Hypothalamus (tissue), 51 donors: ENCODE data around the gene P2RY14.
"Not testable (repeated sequence)": the region's sequence is repeated elsewhere in the genome, so short reads cannot be mapped to it uniquely, and the experiment has no call there.

Experiments used
- DNase-seq, 51 donors: peaks; one replicate each; lab custom pipeline; 2025; lab: John Stamatoyannopoulos, UW

P2RY14 gene

DNA sequence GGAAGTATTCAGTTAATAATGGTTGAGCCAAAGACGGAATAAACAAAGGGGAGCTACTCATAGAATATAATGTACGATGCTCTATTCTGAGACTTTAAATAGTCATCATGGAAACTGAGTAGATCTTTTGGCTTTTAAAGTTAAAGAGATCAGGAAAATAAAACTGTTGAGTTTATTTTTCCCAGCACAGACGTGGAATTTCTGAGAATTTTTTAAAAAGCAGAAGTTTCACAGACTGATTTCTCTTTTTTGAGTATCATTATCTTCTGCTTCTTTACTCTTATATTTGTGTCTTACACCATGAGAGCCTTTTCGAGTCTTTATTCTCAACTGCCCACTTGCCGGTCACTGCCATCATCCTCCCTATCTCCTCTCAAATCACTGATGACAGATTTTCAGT lies 13.2 kb downstream of the P2RY14 start:
- no peak for DNase-seq

DNA sequence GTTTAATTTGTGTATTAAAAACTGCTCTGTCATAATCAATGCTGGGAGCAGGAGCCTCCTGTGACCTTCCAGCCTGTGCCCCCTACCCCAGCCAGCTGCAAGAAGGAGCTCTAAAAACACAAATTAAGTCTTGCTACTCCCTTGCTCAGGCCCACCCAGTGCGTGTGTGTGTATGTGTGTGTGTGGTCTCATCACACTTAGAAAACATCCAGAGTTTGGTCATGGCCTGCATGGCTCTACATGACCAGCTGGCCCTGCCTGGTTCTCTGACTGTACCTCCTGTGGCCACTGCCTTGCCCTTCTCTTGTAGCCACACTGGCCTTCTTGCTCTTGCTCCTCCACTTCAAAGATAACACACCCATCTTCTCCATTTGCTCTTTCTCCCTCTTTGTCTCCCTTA lies 13.7 kb downstream of the P2RY14 start:
- DNase-seq: no peak

DNA sequence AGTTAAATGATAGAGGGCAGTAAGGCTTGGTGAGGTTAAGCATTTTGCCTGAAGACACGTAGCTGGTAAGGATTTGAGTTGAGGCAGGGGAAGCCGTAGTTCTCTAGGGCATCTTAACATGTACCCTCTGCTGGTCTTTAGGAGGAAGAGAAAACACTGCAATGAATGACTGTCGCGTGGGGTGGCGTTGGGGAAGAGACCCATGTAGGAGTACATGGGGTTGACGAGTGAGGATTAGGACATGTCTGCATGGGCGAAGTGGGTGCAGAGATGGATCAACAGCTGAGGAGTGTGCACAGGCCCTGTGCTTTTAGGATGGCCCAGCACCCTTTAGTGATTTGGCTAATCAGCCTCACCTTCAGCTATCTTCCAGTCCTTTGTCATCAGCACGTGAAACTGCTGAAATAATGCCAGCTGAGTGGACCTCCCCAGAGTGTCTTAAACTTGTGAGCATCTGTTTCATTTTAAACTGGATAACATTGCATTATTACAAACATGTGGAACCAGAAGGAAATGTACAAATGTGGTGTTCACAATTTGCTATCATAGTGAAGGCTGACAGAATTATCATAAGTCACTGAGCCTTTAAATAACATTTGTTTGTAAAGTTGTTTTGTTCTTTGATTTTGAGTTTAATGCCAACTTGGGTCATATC lies 15.3 kb downstream of the P2RY14 start:
- DNase-seq: no peak

DNA sequence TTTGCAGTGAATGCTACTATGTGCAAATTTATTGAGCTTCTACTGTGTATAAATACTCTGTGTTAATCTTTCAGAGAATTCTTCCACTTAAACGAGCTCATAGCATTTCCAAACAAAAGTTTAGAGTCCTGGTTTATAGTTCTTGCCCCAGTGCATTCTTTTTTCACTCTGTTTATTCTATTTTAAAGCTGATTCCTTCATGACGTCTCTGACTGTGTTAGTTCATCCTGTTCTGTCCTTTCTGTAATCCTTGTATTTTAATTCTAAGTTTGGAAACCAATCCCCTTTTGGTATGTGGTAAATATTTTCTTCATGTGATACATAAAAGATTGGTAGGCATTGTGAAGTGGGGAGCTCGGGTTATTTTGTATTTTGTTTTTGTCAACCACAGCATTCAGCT lies 18.7 kb downstream of the P2RY14 start:
- no peak for DNase-seq

DNA sequence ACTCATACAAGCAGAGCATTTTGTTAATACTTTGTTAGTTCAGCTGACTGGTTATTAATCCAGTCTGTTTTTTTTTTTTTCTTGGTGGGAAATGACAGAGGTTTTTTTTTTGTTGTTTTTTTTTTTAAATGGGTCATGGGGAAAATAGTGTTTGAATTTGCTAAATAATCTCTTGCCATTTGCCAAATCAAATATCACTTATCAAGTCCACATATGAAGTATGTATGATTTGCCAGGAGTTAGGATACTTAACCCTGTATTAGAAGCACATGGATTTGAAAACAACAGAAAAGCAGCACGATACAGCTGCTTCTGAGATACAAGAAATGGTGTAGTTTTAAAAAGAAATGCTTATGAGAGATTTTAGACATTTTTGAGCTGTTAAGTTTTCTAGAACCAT lies 21.6 kb downstream of the P2RY14 start:
- no peak for DNase-seq

DNA sequence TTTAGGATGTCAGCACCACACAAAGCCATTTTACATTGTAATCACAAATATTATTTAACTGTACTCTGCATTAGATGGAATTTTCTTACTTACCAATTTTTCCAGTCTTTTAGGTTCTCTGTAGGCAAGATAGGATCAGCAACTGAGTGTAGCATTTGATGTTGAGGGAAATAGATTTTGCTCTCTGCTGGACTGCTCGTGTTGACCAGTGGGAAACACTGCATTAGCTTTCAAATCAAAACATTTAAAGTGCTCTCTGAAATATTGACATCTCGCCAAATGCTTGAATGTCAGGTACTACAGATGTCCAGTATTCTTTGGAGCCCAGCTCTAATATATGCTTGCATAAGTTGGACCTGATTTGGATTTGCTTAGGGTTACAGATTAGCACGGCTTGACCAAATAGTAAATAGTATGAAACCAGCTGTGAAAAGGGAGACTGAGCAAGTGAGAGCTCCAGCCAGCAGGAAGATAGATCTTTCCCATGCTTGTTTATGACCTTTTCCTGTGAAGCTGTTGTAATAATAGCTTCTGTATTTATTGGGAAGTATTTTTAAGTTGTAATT lies 29.5 kb downstream of the P2RY14 start:
- no peak for DNase-seq

DNA sequence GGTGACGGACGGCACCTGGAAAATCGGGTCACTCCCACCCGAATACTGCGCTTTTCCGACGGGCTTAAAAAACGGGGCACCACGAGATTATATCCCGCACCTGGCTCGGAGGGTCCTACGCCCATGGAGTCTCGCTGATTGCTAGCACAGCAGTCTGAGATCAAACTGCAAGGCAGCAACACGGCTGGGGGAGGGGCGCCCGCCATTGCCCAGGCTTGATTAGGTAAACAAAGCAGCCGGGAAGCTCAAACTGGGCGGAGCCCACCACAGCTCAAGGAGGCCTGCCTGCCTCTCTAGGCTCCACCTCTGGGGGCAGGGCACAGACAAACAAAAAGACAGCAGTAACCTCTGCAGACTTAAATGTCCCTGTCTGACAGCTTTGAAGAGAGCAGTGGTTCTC lies 36.3 kb downstream of the P2RY14 start:
- not testable (repeated sequence) for DNase-seq

DNA sequence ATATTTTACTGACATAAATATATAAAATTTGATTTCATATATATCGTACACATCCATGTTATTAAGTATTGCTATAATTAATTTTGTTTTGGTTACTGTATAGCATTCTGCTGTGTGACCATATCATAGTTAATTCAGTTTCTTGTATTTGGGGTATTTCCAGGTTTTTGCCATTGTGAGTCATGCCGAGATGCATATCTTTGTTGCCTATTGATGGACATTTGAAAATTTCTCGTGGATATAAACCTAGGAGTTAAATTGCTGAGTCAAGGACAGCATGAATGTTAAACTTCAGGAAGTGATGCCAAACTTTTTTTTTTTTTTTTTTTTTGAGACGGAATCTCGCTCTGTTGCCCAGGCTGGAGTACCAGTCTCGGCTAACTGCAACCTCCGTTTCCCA lies 41.6 kb downstream of the P2RY14 start:
- DNase-seq: no peak

DNA sequence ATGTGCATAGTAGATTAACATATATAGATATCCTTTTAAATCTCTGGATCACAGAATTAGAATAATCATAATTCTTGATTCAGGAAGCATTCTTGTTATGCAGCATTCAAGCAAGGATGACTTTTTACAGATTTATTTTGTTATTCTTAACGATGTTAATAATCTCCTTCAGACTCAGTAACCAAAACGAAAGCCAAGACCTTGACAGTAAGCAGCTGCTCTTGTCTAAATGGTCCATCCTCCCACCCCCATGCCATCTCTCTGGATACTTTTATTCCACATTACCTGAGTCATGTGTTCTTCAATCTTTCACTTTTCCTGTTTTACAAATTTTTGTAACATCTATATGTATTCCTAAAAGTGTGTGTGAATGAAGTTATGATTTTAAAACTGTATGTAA lies 42.0 kb downstream of the P2RY14 start:
- DNase-seq: no peak

DNA sequence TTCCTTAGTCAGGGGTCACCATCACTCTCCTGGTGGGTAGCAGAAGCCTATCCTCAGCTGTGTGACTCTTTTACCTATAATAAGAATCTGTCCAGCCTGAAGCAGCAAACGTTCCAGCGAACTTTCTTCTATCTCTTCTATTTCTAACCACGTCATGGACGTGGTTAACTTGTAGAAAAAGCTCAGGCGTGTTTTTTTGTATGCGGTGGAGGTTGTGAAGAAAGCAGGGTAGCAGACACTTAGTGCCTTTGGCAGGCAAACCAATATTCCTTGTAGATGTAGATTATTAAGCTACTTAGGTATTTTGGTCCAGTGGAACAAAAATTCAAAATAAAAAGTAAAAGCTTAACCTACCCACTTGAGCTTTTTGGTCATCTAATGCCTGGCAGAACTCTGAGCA lies 43.5 kb downstream of the P2RY14 start:
- no peak for DNase-seq

DNA sequence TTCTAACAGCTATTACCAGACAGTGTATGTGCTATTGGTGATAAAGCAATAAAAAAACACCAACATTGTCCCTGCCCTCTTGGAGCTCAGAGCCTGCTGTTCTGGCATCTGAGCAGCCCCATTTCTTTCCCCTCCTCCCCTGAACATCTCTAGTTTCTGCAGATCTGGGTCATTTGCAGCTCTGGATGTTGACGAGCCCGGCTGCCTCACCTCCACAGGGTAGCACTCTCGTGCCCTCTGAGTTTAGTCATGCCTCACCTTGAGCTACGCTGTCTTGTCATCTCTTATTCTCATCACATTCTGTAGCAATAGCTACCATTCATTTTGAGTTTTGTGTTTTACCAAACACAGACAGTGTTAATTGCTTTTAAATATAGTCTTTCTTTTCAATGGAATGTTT lies 45.4 kb downstream of the P2RY14 start:
- DNase-seq: no peak

DNA sequence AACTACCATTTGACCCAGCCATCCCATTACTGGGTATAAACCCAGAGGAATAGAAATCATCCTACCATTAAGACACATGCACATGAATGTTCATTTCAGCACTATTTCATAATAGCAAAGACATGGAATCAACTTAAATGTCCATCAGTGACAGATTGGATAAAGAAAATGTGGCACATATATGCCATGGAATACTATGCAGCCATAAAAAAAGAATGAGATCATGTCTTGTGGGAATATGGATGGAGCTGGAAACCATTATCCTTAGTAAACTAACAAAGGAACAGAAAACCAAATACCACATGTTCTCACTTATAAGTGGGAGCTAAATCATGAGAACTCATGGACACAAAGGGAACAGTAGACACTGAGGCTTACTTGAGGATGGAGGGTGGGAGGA lies 45.9 kb downstream of the P2RY14 start:
- not testable (repeated sequence) for DNase-seq

DNA sequence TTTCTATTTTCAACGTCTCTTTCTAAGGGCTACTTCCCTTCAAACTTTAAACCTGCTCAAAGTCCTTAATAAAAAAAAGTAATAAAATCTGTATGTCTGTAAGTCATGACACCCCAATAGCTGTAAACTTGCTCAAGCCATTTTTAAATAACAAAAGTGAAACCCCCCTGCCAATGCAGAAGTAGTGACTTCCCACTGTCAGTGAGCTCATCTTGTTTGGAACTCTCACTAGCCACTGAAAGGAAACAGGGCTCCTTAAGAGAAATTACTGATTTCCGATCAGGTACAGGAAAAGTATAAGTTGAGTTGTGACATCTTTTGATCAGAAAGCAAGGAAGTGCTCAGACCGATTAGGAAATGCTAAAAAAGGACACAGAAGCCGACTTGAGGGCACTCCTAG lies 47.7 kb downstream of the P2RY14 start:
- DNase-seq: no peak

DNA sequence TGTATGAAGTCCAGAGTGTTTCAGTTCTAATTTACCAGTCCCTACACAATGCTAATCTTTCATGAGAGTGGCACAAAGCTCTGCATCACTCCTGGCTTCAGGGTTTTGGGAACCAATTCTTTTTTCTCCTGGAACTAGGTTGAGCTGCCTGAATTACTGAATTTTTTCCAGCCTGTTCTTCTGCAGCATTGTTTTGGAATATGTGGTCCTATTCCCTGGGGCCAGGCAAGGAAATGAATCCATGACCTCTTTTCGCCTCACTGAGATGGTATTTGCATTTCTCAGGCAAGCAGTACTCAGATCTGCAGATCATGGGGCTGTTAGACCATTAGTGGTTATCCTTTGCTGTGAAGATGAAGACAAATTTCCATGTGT lies 49.7 kb downstream of the P2RY14 start:
- peak in 1 of 51 donors; percentile 51 for DNase-seq

DNA sequence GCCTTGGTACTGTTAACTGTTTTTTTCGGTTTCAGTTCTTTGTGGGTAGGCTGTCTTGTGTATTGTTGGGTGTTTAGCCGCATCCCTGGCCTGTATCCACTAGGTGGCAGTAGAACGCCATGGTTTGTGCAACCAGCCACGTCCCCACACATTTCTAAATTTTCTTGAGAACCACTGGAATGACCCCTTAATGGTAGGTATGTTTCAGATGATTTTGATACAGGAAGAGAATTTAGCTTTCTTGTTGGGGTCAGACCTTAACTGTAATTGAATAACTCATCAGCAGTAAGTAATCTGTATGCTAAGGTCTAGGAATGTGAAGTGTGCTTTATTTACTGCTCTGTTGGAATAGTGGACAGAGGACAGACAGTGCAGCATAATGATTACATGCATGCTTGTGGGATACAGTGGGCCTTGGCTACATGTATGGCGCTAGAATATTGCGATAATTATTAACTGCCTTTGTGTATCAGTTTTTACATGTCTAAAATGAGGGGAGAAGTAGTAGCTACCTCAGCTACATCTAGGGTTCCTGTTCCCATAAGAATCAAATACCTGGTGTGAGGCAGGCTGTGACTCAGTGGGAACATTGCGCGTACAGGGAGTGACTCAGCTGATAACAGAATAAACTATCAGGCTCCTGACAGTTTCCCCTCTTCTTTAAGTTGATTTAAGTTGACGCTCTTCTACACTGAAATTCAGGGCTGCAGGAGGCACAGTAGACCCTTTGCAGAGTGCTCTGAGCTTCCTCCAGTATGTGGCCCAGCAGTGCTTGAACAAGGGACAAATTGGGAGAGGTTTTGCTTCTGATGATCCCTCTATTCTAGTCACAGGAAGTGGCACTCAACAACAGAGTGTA lies 50.3 kb downstream of the P2RY14 start:
- DNase-seq: peak in 45 of 51 donors; percentile 5 to 88 (median 53)

DNA sequence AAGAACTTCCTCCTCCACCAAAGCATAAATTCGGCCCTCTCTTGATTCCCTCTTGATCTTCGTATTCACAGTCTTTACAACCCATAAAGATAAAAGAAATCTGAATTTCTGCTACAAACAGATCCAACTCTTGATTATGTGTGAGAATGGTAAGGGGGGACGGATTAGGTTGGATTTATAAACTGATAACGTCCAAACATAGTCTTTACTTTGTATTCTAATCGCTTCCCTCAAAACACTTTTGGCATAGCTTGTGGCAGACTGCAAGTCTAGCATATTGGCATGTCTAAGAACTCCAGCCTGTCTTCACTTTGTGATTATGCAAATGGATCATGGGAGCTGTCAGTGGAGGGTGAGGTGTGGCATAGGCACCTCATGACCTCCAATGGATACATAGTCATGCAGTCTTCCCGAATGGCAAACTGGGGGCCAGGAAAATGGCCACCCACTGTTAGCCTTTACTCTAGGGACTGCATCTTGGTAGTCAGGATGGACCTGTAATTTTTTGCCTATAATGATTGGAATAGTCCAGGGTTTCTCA lies 51.0 kb downstream of the P2RY14 start:
- DNase-seq: no peak

DNA sequence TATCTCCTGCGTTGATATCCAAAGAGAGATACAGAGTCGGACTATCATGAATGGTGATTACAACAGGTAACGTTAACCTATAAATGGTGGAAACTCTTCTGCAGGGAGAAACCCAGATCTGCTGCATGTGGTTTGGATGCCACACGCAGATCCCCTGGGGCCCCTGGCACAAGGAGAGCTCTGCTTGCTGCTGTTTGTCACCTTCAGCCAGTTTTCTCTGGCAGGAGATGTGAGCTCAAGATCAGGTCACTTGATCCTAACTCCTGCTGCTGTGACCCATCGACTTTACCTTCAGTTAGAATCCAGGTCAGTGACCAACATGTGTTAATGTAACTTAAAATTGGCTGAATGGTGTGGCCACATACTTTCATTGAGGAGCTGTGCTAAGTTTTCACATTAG lies 51.5 kb downstream of the P2RY14 start:
- DNase-seq: no peak

DNA sequence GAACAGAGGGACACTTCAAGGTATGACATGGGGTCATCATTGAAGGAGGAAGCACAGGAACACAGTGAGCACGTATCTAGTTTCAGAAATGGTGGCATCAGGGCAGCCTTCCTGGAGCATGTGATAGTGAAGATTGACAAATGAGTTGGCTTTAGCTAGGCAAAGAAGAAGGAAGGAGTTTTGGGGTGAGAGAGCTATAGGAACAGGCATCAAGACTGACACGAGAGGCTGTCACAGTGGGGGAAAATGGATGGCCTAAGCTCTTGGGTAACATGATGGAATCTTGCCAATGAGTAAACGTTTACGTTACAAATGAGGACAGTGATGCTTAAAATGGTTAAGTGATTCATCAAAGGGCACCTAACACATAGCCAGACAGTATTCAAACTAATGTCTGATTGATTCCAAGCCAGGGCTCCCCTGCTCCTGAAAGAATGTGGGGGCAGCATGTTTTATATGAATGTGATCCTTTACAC lies 52.2 kb downstream of the P2RY14 start:
- no peak for DNase-seq

DNA sequence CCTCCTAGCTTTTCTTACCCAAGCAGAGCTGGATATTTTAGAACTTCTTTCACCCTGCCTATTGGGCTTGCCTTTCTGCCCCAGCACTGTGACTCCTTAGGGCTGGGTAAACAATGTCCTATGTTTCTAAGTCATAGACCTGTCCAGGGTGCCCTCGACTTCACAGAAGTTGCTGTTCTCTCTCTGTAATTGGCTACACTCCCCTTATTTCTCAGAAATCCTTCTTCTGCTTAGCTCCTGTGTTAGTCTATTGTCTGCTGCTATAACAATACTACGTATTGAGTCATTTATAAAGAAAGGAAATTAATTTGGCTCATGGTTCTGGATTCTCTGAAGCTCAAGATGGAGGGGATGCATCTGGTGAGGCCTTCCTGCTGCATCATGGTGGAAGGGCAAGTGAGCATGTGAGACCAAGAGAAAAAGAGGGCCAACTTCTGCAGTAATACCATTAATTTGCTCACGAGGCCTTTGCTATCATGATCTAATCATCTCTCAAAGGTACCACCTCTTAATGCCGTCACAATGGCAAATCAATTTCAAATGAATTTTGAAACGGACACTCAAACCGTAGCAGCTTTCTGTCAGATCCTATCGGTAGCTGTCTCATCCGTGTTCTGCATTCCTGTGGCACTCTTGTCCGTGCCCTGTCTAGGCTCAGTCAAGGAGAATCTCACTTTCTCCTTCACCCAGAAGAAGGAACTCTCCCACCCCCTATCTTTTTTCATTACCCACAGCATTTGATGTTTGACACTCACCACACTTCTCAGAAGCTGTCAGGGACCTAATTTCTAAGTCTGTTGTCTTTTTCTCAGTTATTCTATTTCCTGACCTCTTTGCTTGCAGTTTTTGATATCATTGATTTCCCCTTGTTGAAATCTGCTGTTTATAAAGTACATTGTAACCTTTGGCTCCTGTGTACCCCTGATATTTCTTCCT lies 53.0 kb downstream of the P2RY14 start:
- no peak for DNase-seq

DNA sequence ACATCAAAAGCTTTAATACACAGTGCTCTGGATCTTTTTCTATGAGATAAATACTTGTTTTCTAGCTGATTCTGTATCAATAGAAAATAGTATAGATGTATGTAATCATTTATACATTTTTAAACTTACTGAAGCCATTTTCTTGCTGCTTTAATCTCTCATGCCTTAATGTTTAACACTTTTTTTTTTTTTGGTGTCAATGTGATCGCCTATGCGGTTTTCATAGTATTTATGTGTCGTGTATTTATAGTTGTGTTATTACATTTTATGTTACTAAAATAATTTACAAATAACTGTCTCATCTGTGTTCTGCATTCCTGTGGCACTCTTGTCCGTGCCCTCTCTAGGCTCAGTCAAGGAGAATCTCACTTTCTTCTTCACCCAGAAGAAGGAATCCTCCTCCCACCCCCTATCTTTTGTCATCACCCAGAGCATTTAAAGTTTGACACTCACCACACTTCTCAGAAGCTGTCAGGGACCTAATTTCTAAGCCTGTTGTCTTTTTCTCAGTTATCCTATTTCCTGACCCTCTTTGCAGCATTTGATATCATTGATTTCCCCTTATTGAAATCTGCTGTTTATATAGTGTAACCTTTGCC lies 54.0 kb downstream of the P2RY14 start:
- no peak for DNase-seq
